Esophagus squamous epithelium (tissue), 4 donors: ENCODE results near the gene OPA3.

Experiments used
- CTCF ChIP-seq, 6 experiments: fragments of 450-650 bp in 4 of 6; fragments of 200-600 bp in 2 of 6; sonication (generic) in 2 of 6; IDR thresholded peaks; one replicate each; pipeline ENCODE4 v1.5.1; 2016 to 2019; ENCODE audit warnings: antibody characterized with exemption in 6 of 6, mild to moderate bottlenecking in 4 of 6, moderate library complexity in 4 of 6
- POLR2A ChIP-seq, 4 donors: fragments of 450-650 bp; IDR thresholded peaks; one replicate each; pipeline ENCODE4 v1.6.1; 2017; ENCODE audit warnings: antibody characterized with exemption in 4 of 4, mild to moderate bottlenecking in 4 of 4, moderate library complexity in 3 of 4

GRCh38 chr19:45578861-45579260, 5.7 kb downstream of the OPA3 start:
- TF ChIP-seq CTCF (IDR thresholded peaks at IDR 0.05) (no peak), POLR2A (IDR thresholded peaks at IDR 0.05) (no peak)
